NOMO-1 treated with DMSO at 0.1 percent for 48 hours (cell line): ENCODE measurements around the gene ROBO1.

Experiments used
- DNase-seq: peaks from one replicate; lab custom pipeline; 2025; ENCODE audit not compliant: unreplicated experiment; lab: John Stamatoyannopoulos, UW

The ROBO1 gene

GRCh38 chr3:79103307-79103706 is 664.5 kb downstream of the ROBO1 start:
- no peak for DNase-seq

DNA sequence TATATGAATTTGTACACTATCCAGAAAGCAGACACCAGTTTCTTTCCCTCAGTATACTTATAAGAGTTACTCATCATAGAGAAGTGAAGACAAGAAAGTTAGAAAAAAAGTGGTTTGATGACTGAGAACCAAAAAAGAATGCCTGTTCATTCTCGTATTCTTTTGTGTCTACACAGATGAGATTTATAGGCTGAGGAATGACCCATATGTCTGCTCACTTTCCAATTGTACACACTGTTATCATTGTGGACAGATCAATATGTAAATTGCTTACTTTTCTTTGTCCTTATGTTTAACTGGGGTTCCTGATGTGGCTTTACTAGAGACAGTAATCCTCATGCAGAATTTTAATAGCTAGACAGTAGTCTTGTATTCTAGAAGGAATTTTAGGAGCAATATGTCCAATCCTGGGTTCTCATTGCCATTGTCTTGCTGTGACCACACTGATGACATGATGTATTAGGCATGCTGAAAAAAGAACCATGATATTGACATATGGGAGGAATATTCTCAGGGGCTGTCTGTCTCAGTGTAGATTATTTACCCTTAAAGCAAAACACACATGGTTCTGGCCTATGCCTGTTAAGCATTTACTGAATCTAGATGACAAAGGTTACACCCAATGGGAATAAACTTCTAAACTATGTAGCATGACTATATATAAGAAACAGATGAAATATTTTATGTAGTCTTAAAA is 669.7 kb downstream of the ROBO1 start:
- no peak for DNase-seq

- DNase-seq = no peak
Observed at GRCh38 chr3:79094654-79095053, 673.1 kb downstream of the ROBO1 start.

DNA sequence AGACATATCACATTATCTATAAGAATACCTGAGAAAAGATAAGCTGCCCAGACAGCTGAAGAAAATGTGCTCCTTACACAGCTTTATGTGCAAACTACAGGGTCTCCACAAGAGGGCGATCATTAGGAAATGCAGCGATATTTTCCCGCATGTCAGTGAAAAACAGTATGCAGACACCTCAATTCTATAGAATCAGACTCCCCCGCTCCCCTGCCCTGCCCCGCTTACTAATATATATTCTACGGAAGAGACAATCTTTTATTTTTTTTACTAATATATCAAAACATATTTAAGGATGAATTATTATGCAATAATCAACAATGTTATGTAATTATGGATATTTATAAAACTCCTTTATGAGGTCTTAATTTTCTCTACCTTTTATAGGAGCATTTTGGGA is 681.3 kb downstream of the ROBO1 start:
- peak; percentile 75 for DNase-seq

- no peak for DNase-seq
Observed at GRCh38 chr3:79085171-79085570, 682.6 kb downstream of the ROBO1 start.

DNA sequence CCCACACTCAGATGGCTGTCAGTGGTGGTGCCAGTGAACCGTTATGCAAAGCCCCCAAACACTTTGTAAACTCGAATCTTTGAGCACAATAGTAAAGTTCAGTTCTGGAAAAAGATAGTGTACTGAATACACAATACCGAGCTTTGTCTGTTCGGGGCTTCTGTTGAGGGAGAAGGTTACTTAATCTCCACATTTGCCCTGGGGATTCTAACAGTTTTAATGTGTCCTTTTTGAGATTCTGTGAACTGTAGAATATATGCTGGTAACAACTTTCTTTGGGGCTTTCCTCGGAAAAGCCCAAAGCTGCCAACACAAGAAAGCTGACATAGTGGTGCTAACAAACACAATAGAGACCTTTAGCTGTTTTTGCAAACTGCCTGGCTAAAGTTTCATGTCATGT is 686.5 kb downstream of the ROBO1 start:
- no peak for DNase-seq

GRCh38 chr3:79074558-79074957 is 693.2 kb downstream of the ROBO1 start:
- no peak for DNase-seq

DNA sequence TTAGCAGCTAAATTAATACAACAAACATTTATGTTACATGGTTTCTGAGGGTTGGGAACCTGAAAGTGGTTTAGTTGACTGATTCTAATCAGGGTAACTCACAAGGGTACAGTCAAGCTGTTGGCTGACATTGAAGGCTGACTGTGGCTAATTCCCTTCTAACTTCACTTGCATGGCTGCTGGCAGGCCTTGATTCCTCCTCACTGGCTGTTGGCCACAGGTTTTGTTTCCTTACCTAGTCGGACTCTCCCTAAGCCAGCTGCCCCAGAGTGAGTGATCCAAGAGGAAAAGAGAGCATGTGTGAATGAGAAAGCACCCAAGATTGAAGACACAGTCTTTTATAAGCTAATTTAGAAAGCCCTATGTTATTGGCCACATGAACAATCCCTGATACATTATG is 700.1 kb downstream of the ROBO1 start:
- no peak for DNase-seq

- DNase-seq = no peak
Observed at GRCh38 chr3:79066481-79066880, 701.3 kb downstream of the ROBO1 start.

- no peak for DNase-seq
Observed at GRCh38 chr3:79063624-79064023, 704.2 kb downstream of the ROBO1 start.

DNA sequence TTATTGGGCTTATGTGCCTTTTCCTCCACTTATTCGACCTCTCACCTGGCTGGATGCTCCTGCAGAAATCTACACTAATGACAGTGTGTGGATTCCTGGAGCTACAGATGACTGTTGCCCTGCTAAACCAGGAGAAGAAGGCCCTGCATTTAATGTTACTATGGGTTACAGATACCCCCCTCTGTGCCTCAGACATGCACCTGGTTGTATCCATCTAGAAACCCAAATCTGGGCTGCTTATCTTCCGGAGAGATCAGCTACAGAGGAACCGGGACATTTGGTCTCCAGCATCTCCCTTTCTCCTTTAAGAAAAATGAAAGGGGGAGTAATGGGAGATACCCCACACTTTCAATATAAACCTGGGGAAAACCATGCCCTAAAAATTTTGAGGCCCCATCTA is 710.0 kb downstream of the ROBO1 start:
- no peak for DNase-seq

GRCh38 chr3:79056498-79056897 is 711.3 kb downstream of the ROBO1 start:
- DNase-seq = no peak

DNA sequence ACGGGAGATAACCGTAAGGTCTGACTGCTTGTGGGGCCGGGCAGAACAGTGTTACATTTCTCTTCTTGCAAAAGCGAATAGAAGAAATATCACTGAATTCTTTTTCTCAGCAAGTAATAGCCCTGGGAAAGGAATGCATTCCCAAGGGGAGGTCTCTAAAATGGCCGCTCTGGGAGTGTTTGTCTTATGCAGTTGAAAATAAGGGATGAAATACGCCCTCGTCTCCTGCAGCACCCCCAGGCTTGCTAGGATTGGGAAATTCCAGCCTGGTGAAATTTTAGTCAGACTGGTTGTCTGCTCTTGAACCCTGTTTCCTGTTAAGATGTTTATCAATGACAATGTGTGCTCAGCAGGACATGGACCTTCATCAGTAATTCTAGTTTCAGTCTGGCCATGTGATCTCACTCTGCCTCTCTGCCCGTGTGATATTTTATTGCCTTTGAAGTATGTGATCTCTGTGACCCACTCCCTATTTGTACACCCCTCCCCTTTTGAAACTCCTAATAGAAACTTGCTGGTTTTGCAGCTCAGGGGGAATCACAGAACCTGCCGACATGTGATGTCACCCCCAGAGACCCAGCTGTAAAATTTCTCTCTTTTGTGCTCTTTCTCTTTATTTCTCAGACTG is 715.6 kb downstream of the ROBO1 start:
- no peak for DNase-seq

DNA sequence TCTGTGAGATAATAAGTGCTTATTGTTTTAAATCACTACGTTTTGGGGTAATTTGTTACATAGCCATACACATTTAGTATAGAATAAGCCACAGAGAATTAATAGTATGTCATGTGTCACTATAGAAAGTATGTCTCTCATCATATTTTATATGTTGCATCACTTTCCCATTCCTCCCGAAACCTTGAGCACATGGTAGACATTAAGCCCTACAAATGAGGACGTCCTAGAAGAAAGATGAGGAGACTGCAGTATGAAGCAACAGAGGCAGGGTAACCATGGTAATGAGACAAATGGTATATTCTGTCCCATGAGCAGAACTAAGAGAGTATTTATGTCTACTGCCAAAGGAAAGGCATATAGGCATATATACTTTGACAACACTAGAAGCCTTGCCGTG is 720.2 kb downstream of the ROBO1 start:
- DNase-seq = no peak

GRCh38 chr3:79041621-79042020 is 726.2 kb downstream of the ROBO1 start:
- DNase-seq = no peak

GRCh38 chr3:79040701-79041100 is 727.1 kb downstream of the ROBO1 start:
- DNase-seq = no peak

DNA sequence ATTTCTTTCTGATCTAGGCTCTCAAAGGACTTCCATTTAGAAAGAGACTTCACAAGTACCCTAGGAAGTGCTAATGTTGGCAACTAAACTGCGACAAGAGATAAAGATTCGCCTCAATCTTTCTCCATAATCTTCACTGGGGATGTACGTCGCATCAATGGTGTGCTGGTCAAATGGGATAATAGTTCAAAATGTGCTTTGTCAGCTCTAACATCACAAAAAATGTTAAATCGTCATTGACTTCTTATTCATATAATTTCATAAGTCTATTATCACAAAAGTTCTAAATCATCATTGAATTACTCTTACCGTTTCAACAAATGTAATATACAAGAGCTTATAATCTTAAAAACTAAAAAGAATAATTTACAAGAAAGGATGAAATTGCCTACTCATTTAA is 727.7 kb downstream of the ROBO1 start:
- DNase-seq = no peak

DNA sequence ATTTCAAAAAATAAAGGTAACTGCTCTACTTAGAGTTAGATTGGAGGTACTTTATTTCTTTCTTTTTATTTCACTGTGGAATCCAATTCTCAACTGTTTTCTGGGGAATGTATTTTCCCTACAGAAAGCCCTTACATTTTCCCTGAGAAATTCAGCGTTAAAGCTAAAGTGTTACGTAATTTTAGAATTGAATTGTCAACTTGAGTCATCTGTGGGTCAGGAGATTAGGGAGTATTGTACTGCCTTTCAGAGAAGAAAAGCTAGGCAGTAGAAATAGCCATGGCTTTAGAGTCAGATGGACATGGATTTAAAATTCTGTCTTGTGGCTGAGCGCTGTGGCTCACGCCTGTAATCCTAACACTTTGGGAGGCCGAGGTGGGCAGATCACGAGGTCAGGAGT is 728.6 kb downstream of the ROBO1 start:
- no peak for DNase-seq

- DNase-seq = no peak
Observed at GRCh38 chr3:79038636-79039035, 729.2 kb downstream of the ROBO1 start.

- no peak for DNase-seq
Observed at GRCh38 chr3:79038057-79038456, 729.7 kb downstream of the ROBO1 start.

DNA sequence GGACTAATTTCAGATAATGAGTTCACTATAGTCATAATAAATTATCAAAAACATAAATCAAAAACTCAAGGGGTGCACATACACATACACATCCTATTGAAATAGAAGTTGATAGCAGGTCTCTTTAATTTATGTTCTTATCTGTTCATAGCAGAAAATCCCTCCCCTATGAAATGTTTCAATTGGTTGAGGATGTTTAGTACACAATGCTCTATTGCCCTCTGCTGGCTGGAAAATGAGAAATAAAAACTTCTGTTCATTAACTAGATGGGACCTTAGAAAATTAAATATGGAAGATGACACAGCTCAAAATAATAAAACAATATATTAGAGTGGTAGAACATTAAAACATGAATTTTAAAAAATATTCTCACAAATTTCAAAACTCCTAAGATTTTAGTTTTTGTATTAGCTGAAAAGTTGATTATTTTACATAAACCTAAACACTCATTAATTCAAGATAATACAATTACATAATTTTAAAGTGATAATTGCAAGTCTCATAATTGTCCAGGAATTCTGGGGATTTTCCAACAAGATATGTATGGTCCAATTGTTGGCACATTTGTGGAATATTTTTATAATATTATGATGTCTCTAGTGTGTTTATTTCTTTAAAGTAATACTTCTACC is 735.0 kb downstream of the ROBO1 start:
- peak; percentile 51 for DNase-seq

GRCh38 chr3:79030157-79030556 is 737.6 kb downstream of the ROBO1 start:
- DNase-seq = no peak

- DNase-seq = no peak
Observed at GRCh38 chr3:79028916-79029315, 738.9 kb downstream of the ROBO1 start.
